ENCODE results near the gene FLT4.

The FLT4 gene

GRCh38 chr5:180640861-180641565, 8.4 kb downstream of the FLT4 start:
- no peak for DNase-seq

GRCh38 chr5:180640611-180640860, 8.9 kb downstream of the FLT4 start:
- DNase-seq: no peak

GRCh38 chr5:180639741-180640610, 9.4 kb downstream of the FLT4 start:
- DNase-seq: no peak

GRCh38 chr5:180639287-180639686, 10.1 kb downstream of the FLT4 start:
- DNase-seq: no peak

- DNase-seq: no peak
These were observed 11.3 kb downstream of the FLT4 start for GRCh38 chr5:180637962-180638680.

GRCh38 chr5:180636403-180637075, 12.9 kb downstream of the FLT4 start:
- DNase-seq: no peak

GRCh38 chr5:180636016-180636402, 13.4 kb downstream of the FLT4 start:
- DNase-seq: no peak

GRCh38 chr5:180633283-180634177, 15.9 kb downstream of the FLT4 start:
- no peak for DNase-seq

- DNase-seq: no peak
These were observed 16.6 kb downstream of the FLT4 start for GRCh38 chr5:180632768-180633167.

GRCh38 chr5:180631549-180632383, 17.6 kb downstream of the FLT4 start:
- DNase-seq: no peak

GRCh38 chr5:180630426-180630825, 19.0 kb downstream of the FLT4 start:
- DNase-seq: no peak

GRCh38 chr5:180629831-180630382, 19.5 kb downstream of the FLT4 start:
- no peak for DNase-seq

GRCh38 chr5:180628827-180629750, 20.3 kb downstream of the FLT4 start:
- DNase-seq: no peak

GRCh38 chr5:180628211-180628610, 21.2 kb downstream of the FLT4 start:
- DNase-seq: no peak

GRCh38 chr5:180627386-180628120, 21.8 kb downstream of the FLT4 start:
- DNase-seq: no peak

GRCh38 chr5:180626661-180627385, 22.6 kb downstream of the FLT4 start:
- DNase-seq: no peak

GRCh38 chr5:180625791-180626660, 23.4 kb downstream of the FLT4 start:
- no peak for DNase-seq
